ENCODE measurements around the gene PHC2. TPM values are rescaled to one million over a fixed set of nuclear protein-coding genes. Genes with fewer than 3 reads are reported as not detected.

PHC2 gene
- total and polyA plus RNA-seq, 2 donors from 2014 or later, result 118 to 149 TPM

DNA sequence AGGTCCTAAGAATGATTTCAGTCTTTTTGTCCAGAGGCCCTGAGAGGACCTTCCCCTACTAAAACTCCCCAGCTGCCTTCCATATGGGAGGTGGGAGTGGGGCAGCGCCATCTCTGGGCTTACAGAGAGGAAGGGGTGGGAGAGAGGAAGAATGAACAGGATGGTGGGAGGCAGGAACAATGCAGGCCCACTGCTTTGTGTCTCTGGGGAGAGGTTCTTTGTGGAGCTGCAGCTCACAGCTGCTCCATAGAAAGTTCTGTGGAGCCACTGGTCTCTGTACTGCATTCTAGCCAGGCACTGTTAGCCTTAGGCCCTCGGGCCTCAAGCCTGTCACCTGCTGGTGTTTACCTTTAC is 66.4 kb downstream of the PHC2 start:
- Histone ChIP-seq H3K9ac (ENCODE audit: low read length in 3 of 3) (peak overlapping the region in 1 of 3 donors; percentile 20), H3K36me3 (ENCODE audit: control insufficient read depth in 2 of 3, insufficient read depth in 3 of 3, low read length in 3 of 3) (peaks cover 0 to 2% (median 0%) of the 10 kb centered on the region in 3 donors), H3K4me3 (ENCODE audit: low read length in 3 of 3) (no peak overlapping the region), H3K27me3 (ENCODE audit: control insufficient read depth, insufficient read depth, low read length) (no peaks in the 10 kb centered on the region), H3K27ac (ENCODE audit: low read depth in 2 of 2, low read length in 2 of 2) (peak overlapping the region; percentile 76 to 87), H3K9me3 (ENCODE audit: control insufficient read depth in 2 of 3, insufficient read depth in 1 of 3, low read length in 3 of 3) (no peaks in the 10 kb centered on the region), H3K4me1 (ENCODE audit: control insufficient read depth in 2 of 3, insufficient read depth in 2 of 3, low read depth in 1 of 3, low read length in 3 of 3) (peaks cover 30 to 58% (median 49%) of the 10 kb centered on the region in 3 donors)
- FAIRE-seq (no peak), DNase-seq (no peak)
- intact Hi-C loops (cut with DNase I), result no loop called here
- TF ChIP-seq, protein P1, sequence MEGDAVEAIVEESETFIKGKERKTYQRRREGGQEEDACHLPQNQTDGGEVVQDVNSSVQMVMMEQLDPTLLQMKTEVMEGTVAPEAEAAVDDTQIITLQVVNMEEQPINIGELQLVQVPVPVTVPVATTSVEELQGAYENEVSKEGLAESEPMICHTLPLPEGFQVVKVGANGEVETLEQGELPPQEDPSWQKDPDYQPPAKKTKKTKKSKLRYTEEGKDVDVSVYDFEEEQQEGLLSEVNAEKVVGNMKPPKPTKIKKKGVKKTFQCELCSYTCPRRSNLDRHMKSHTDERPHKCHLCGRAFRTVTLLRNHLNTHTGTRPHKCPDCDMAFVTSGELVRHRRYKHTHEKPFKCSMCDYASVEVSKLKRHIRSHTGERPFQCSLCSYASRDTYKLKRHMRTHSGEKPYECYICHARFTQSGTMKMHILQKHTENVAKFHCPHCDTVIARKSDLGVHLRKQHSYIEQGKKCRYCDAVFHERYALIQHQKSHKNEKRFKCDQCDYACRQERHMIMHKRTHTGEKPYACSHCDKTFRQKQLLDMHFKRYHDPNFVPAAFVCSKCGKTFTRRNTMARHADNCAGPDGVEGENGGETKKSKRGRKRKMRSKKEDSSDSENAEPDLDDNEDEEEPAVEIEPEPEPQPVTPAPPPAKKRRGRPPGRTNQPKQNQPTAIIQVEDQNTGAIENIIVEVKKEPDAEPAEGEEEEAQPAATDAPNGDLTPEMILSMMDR (IDR thresholded peaks at IDR 0.05; ENCODE audit: borderline replicate concordance, extremely low read depth, insufficient read depth), result no peak

DNA sequence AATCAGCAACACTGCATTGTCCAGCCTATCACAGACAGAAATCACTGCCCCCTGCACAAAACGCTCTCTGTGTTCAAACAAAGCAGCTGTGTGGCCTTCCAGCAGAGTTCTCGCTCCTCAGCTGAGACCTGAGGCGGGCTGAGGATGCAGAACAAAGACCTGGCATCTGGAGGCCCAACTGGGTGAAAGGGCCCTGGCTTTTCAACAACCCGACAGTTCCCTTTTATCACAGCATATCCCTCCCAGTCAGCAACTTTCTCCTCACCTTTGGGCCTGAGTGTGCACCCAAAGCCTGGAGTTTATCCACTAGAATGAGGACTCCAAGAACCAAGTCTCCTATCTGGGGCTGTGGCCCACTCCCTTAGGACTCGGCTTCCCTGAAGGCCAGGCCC is 67.4 kb downstream of the PHC2 start:
- peak overlapping the region in 2 of 3 donors; percentile 29 to 31 for H3K4me3 ChIP-seq (ENCODE audit: low read length in 3 of 3)
- TF ChIP-seq, protein P1 (IDR thresholded peaks at IDR 0.05; ENCODE audit: borderline replicate concordance, extremely low read depth, insufficient read depth), result no peak

DNA sequence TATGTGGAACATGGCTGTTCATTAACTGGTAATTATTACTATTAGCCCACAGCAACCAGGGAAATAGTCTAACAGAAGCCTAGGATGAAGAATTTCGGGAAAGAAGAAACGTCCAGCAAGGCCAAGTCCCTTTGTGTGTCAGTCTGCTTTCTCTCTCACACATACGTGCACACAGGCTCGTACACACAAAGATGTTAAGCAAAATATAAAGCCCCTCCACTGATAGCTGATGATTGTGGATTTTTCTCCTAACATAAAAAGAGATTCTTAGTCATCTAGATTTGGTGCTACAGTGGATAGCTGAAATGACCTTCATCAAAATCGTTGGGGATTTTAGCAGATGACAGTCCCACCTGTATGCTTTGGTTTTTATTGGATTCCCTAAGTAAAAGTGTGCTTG is 67.9 kb downstream of the PHC2 start:
- peak overlapping the region; percentile 76 to 87 for H3K27ac ChIP-seq (ENCODE audit: low read depth in 2 of 2, low read length in 2 of 2)
- H3K4me1 ChIP-seq (ENCODE audit: control insufficient read depth in 2 of 3, insufficient read depth in 2 of 3, low read depth in 1 of 3, low read length in 3 of 3), result peaks cover 30 to 57% (median 49%) of the 10 kb centered on the region in 3 donors
- TF ChIP-seq, protein P1 (IDR thresholded peaks at IDR 0.05; ENCODE audit: borderline replicate concordance, extremely low read depth, insufficient read depth), result no peak
- DNase-seq (peak in 1 of 5 donors; percentile 32), FAIRE-seq (no peak)
- no peaks in the 10 kb centered on the region for H3K27me3 ChIP-seq (ENCODE audit: control insufficient read depth, insufficient read depth, low read length)
- intact Hi-C loops (cut with DNase I), result no loop called here
- H3K9ac ChIP-seq (ENCODE audit: low read length in 3 of 3), result peak overlapping the region; percentile 1 to 62 (median 43)
- H3K9me3 ChIP-seq (ENCODE audit: control insufficient read depth in 2 of 3, insufficient read depth in 1 of 3, low read length in 3 of 3), result no peaks in the 10 kb centered on the region
- peaks cover 0 to 2% (median 0%) of the 10 kb centered on the region in 3 donors for H3K36me3 ChIP-seq (ENCODE audit: control insufficient read depth in 2 of 3, insufficient read depth in 3 of 3, low read length in 3 of 3)
- peak overlapping the region in 2 of 3 donors; percentile 29 to 31 for H3K4me3 ChIP-seq (ENCODE audit: low read length in 3 of 3)

More for the DNA sequence above, 67.4 kb downstream of the PHC2 start:
- Histone ChIP-seq H3K9ac (ENCODE audit: low read length in 3 of 3) (peak overlapping the region; percentile 9 to 62 (median 43)), H3K36me3 (ENCODE audit: control insufficient read depth in 2 of 3, insufficient read depth in 3 of 3, low read length in 3 of 3) (peaks cover 0 to 2% (median 0%) of the 10 kb centered on the region in 3 donors), H3K27ac (ENCODE audit: low read depth in 2 of 2, low read length in 2 of 2) (peak overlapping the region; percentile 76 to 87), H3K9me3 (ENCODE audit: control insufficient read depth in 2 of 3, insufficient read depth in 1 of 3, low read length in 3 of 3) (no peaks in the 10 kb centered on the region), H3K4me1 (ENCODE audit: control insufficient read depth in 2 of 3, insufficient read depth in 2 of 3, low read depth in 1 of 3, low read length in 3 of 3) (peaks cover 30 to 58% (median 49%) of the 10 kb centered on the region in 3 donors), H3K27me3 (ENCODE audit: control insufficient read depth, insufficient read depth, low read length) (no peaks in the 10 kb centered on the region)
- intact Hi-C loops (cut with DNase I), result no loop called here
- DNase-seq (peak in 2 of 5 donors; percentile 46 to 67), FAIRE-seq (no peak)

Measured in kidney (tissue), 14 donors.